ENCODE results near the gene TOM1L2. TPM values are rescaled to one million over a fixed set of nuclear protein-coding genes. Genes with fewer than 3 reads are reported as not detected.
"Not testable (repeated sequence)": the region's sequence is repeated elsewhere in the genome, so short reads cannot be mapped to it uniquely, and the experiment has no call there.

TOM1L2 gene
- total and polyA plus RNA-seq, 2 donors: 33.0 to 58.7 TPM

DNA sequence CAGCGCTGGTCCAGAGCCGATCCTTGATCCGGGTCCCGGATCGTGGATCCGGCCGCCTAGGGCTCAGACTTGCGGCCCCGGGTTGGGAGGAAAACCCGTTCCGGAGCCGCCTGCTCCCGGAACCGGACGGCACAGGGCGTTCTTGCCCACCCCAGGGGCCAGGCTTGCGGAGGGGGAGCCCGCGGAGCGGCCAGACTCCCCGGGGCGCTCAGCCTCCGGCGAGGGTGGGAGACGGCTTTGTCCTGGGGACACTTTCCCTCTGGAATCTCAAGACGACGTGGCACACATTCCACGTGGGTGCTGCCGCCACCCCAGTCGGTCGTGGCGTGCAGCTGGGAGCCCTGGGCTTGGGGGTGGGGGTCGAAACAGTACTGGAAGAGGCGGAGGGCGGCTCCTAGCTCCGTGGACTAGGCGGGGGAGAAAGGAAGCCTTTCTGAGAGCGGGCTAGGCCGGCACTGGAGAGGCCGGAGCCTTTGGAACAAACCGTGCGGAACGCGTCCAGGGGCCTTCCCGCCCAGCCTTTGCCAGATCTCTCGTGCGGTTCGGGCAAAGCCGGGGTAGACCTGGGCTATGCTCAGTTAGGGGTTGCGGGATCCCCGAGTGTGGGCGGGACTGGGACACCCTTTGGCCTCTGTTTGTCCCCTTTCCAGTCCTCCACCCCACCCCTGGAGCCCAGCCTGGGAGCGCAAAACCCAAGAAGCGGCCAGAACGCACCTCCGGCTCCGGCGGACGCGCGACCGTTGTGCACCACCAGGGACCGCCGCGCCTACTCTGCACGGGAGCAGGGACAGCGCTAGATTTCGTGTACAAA is 161.9 kb downstream of the TOM1L2 start:
- WGBS: 37% methylated on average over 68 of the region's 68 CpGs
- H3K36me3 ChIP-seq (ENCODE audit: insufficient read depth): peaks cover 9% of the 10 kb centered on the region
- H3K4me3 ChIP-seq (ENCODE audit: low read depth, low read length): peak overlapping the region; percentile 14
- H3K4me1 ChIP-seq (ENCODE audit: insufficient read depth): no peaks in the 10 kb centered on the region
- H3K27ac ChIP-seq (ENCODE audit: low read depth): no peak overlapping the region
- no peak for DNase-seq (ENCODE audit: extremely low spot score)

DNA sequence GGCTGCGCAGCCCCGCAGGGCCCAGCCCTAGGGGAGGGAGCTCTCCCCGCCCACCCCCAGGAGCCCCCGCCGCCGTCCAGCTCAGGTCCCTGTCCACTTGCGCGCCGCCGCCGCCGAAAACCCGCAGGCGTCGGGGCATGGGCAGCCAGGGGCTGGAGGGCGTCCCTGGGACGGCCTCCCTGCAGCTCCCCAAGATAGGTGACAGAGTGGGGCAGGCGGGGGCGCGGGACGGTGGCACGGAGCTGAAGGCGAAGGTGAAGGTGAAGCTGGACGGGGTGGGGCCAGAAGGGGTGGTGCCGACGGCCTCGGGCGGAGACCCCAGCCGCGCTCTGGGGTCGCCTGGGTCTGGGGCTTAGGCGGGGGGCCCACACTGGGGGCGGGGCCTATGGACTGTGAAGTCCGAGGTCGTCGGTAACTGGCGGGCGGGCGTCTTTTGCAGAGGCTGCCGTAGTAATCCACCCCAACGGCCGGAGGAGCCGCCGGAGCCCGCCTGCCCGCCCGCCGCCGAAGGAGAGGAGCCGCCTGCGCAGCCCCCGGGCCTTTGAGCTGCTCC is 162.6 kb downstream of the TOM1L2 start:
- Histone ChIP-seq H3K27ac (ENCODE audit: low read depth) (peak overlapping the region; percentile 18), H3K4me3 (ENCODE audit: low read depth, low read length) (peak overlapping the region; percentile 14), H3K36me3 (ENCODE audit: insufficient read depth) (peaks cover 6% of the 10 kb centered on the region), H3K4me1 (ENCODE audit: insufficient read depth) (no peaks in the 10 kb centered on the region)
- no peak for DNase-seq (ENCODE audit: extremely low spot score)
- 53% methylated on average over 52 of the region's 52 CpGs for WGBS

DNA sequence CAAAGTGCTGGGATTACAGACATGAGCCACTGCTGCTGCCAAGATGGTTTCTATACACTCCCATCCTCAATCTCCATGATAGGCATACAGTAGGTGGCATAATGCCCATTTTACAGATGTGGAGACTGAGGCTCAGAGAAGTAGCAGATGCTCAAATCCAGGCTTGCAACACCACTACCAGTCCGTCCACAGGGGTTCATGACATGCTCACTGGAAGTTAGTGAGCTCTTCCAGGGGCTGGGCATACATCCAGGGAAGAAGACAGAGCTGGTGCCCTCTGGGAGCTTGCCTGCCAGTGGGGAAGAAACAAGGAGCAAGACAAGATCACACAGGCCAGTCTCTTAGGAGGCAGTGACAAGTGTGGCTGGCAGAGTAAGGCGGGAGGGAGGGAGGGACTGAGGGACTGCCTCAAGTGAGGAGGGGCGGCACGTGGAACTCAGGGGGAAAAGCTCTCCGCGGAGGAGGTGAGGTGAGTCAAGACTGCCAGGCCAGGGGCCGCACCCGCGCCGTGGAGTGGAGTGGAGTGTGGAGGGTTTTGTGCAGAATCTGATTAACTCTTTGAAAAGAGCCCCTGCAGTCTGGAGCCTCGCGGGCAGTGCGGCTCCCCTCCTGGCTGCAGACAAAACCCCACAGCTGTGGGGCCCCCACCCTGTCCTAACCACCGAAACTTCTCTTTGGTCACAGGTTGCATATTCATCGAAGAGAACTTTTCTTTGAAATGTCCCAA is 163.3 kb downstream of the TOM1L2 start:
- Histone ChIP-seq H3K4me1 (ENCODE audit: insufficient read depth) (no peaks in the 10 kb centered on the region), H3K4me3 (ENCODE audit: low read depth, low read length) (no peak overlapping the region), H3K27ac (ENCODE audit: low read depth) (no peak overlapping the region), H3K36me3 (ENCODE audit: insufficient read depth) (peaks cover 6% of the 10 kb centered on the region)
- WGBS: 66% methylated on average over 15 of the region's 15 CpGs
- no peak for DNase-seq (ENCODE audit: extremely low spot score)

DNA sequence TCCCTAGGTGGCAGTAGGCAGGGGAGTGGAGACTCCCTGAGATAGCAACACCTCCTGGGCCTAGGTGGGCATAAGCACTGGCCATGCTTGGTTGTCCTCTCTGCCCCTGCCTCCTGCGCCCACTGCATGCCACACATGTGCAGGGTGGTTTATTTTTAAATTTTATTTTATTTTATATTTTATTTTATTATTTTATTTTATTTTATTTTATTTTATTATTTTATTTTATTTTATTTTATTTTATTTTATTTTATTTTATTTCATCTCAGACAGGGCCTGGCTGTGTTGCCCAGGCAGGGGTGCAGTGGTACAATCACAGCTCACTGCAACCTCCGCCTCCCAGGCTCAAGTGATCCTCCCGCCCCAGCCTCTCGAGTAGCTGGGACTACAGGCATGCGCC is 164.0 kb downstream of the TOM1L2 start:
- 97% methylated on average over 5 of the region's 5 CpGs for WGBS
- H3K27ac ChIP-seq (ENCODE audit: low read depth); H3K4me3 ChIP-seq (ENCODE audit: low read depth, low read length); H3K36me3 ChIP-seq (ENCODE audit: insufficient read depth); H3K4me1 ChIP-seq (ENCODE audit: insufficient read depth); DNase-seq (ENCODE audit: extremely low spot score): not testable (repeated sequence)

DNA sequence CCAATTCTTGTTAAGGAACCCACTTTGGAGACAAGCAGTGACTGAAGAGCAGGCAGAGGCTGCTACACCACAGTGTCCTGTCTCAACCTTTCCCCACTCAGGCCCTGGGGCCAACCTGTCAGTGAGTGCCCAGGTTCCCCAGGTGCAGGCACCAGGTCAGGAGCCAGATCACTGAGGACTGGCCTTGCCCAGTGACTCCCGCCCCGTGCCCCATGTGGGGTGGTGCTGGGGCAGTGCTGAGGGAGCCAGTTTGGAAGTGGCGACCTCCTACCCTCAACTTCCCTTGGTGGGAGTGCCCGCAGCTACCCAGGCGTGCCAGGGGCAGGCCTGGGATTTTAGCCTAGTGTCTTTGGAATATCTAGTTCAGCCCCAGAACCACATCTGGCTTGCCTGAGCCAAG is 164.8 kb downstream of the TOM1L2 start:
- Histone ChIP-seq H3K27ac (ENCODE audit: low read depth) (no peak overlapping the region), H3K4me1 (ENCODE audit: insufficient read depth) (no peaks in the 10 kb centered on the region)
- WGBS: 93% methylated on average over 5 of the region's 5 CpGs

DNA sequence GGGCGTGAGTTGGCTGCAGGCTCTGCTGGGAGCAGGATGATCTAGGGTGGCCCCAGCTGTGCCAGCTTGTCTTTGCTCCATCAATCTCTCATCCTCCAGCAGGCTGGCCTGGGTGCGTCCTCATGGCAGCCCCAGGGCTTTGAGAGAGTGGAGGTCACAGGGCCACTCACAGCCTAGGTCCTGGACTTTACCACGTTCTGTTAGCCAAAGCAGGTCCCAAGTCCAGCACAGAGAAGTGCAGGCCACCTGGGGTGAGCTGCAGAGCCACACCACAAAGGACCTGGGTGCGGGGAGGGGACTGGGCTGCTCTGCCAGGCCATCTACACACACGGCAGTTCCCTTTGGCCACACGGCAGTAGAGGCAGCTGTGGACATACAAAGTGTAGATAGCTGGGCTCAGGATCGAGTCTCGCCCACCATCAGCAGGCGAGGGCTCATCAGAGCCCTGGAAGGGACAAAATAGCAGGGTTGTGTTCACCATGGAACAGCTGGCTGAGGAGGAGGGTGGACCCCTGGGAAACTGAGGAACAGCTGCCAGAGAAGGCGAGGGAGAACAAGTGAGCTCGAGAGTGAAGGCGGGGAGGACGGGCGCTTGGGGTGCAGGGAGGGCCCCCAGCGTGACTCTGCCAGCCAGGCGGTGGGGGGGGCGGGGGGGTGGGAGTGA is 165.5 kb downstream of the TOM1L2 start:
- Histone ChIP-seq H3K4me3 (ENCODE audit: low read depth, low read length) (no peak overlapping the region), H3K27ac (ENCODE audit: low read depth) (no peak overlapping the region), H3K36me3 (ENCODE audit: insufficient read depth) (peaks cover 4% of the 10 kb centered on the region), H3K4me1 (ENCODE audit: insufficient read depth) (no peaks in the 10 kb centered on the region)
- DNase-seq (ENCODE audit: extremely low spot score): no peak
- 88% methylated on average over 17 of the region's 17 CpGs for WGBS

More for the DNA sequence above, 164.8 kb downstream of the TOM1L2 start:
- H3K4me3 ChIP-seq (ENCODE audit: low read depth, low read length): no peak overlapping the region
- peaks cover 4% of the 10 kb centered on the region for H3K36me3 ChIP-seq (ENCODE audit: insufficient read depth)
- no peak for DNase-seq (ENCODE audit: extremely low spot score)

DNA sequence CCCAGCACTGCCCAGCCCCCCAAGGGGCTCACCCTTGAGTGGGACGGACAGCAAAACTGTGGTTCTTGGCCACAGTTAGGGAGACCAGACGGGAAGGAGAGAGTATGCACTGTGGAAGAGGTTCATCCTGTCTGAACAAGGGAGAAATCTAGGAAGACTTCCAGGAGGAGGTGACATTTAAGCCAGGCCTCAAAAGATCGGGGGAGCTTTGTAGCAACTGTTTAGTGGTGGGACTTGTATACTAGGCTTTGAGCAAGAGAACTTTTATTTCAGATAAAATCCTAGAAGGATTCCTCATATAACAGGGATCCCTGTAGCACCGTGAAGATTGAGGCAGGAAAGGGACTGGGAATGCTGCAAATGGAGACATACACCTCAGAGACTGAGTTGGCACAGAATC is 166.2 kb downstream of the TOM1L2 start:
- Histone ChIP-seq H3K27ac (ENCODE audit: low read depth) (no peak overlapping the region), H3K36me3 (ENCODE audit: insufficient read depth) (peaks cover 4% of the 10 kb centered on the region), H3K4me3 (ENCODE audit: low read depth, low read length) (no peak overlapping the region), H3K4me1 (ENCODE audit: insufficient read depth) (no peaks in the 10 kb centered on the region)
- 92% methylated on average over 4 of the region's 4 CpGs for WGBS
- DNase-seq (ENCODE audit: extremely low spot score): no peak

DNA sequence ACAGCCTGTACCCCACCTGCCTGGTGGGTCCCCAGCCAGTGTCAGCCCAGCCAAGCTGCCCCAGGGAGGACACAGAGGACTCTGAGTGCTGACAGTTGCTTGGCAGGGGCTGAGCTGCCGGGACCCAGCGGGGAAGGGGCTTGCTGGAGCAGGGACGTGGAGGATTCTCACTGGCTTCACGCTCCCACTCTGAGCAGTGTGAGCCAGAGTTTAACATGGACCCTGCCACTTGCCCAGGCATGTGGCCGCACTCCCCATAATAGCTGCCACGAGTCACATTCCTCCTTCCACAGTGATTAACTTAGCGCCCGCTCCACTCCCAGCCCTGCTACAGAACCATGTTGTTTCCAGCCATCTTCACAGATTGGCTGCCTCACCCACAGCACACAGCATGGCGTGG is 166.6 kb downstream of the TOM1L2 start:
- H3K4me1 ChIP-seq (ENCODE audit: insufficient read depth): no peaks in the 10 kb centered on the region
- peaks cover 4% of the 10 kb centered on the region for H3K36me3 ChIP-seq (ENCODE audit: insufficient read depth)
- H3K27ac ChIP-seq (ENCODE audit: low read depth): no peak overlapping the region
- WGBS: 76% methylated on average over 9 of the region's 9 CpGs
- H3K4me3 ChIP-seq (ENCODE audit: low read depth, low read length): no peak overlapping the region
- DNase-seq (ENCODE audit: extremely low spot score): no peak

DNA sequence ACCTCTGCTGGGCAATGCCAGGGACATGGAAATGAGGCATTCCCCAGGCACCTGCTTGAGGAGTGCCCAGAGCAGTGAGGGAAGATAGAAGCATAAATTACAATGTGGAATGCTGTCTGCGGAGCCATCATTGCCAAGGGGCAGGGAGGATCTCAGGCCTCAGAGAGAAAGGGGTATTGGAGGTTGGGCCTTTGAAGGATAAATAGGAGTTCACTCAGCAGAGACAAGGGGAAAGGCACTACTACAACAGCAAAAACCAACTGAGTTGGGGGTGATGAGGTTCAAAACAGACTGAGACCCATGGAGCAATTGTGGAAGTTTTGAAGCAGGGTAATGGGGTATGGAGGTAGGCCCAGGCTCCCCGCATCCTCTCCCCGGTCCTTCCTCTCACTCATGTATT is 168.2 kb downstream of the TOM1L2 start:
- DNase-seq (ENCODE audit: extremely low spot score): no peak
- Histone ChIP-seq H3K27ac (ENCODE audit: low read depth) (no peak overlapping the region), H3K4me3 (ENCODE audit: low read depth, low read length) (no peak overlapping the region), H3K4me1 (ENCODE audit: insufficient read depth) (no peaks in the 10 kb centered on the region), H3K36me3 (ENCODE audit: insufficient read depth) (peaks cover 4% of the 10 kb centered on the region)
- 99% methylated on average over 3 of the region's 3 CpGs for WGBS

DNA sequence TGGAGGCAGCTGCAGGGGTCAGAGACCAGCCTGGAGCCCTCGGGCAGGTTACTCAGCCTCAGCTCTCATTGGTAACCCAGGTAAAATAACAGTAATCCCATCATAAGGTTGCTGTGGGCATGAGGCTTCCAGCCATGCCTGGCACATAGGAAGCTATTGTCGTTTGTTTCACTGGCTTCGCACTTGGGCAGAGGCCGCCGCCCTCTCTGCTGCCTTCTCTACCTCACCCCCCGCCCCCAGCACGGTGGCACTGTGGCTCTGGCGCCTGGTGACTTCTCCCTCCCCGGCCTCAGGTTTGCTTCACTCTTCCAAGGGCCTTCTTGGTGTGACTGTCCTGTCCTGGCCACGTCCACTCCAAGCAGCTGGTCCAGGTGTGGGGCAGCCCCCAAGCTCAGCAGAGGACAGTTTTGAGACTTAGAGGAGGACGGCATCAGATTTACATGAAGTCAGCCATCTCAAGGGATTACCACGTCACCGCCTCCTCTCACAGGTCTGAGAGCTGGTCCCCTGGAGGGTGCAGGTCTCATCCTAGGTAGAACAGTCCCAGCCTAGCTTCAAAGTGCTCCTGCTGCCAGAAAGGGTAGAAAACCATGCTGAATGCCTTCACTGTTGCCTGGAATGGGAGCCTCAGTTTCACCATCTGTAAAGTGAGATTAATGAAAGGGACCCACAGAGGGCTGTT is 170.3 kb downstream of the TOM1L2 start:
- peaks cover 4% of the 10 kb centered on the region for H3K36me3 ChIP-seq (ENCODE audit: insufficient read depth)
- no peak for DNase-seq (ENCODE audit: extremely low spot score)
- no peaks in the 10 kb centered on the region for H3K4me1 ChIP-seq (ENCODE audit: insufficient read depth)
- H3K27ac ChIP-seq (ENCODE audit: low read depth): no peak overlapping the region
- no peak overlapping the region for H3K4me3 ChIP-seq (ENCODE audit: low read depth, low read length)
- 90% methylated on average over 13 of the region's 13 CpGs for WGBS

DNA sequence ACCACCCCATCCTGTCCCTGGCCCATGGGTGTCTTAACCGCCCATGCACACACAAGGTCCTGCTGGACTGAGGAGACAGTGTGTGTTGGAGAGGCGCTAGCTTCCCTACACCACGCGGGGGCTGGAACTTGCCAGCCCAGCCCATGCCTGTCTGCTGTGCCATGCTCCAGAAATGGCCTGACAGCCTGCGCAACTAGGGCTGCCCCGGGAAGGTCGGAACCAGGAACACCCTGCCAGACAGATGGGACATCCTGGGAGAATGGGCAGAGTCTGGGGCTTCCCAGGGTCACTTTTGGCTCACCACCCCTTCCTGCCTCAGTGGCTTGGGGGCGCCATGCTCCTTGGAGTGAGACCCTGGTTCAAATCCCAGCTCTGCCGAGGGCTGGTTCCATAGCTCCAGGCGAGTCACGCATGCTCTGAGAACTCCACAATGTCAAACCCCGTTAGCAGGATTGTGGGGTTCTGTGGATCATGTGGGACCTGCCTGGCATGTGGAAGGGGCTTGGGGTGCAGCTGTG is 171.6 kb downstream of the TOM1L2 start:
- no peak overlapping the region for H3K4me3 ChIP-seq (ENCODE audit: low read depth, low read length)
- DNase-seq (ENCODE audit: extremely low spot score): no peak
- no peak overlapping the region for H3K27ac ChIP-seq (ENCODE audit: low read depth)
- no peaks in the 10 kb centered on the region for H3K4me1 ChIP-seq (ENCODE audit: insufficient read depth)
- H3K36me3 ChIP-seq (ENCODE audit: insufficient read depth): no peaks in the 10 kb centered on the region
- WGBS: 89% methylated on average over 12 of the region's 12 CpGs

DNA sequence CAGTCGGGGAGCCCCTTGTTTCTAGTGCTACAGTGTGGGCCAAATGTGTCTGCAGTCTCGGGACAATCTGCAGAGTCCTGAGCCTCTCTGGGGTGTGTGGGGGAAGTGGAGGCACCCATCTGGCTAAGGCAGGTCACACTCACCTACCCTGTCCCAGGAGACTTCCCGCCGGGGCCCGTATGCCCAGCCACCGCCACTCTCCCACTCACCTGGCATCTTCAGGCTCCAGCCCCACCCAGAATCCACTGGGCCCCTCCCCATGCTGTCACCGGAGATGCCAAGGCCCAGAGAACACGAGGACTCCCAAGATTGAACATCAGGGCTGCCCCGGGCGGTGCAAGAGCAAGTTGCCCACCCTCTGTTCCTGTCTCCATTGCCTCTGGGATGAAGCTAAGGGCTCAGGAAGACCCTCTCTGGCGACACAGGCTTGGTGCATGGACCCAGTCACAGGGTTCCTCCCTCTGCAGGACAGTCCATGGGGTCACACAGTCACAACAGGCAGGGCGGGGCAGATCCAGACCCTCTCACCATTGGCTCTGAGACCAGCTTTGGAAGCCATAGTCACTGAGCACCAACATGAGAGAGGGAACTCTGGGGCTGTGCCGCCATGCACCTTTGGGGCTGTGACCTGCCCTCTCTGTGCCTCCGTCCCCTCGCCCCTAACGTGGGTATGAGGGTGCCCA is 173.5 kb downstream of the TOM1L2 start:
- Histone ChIP-seq H3K4me3 (ENCODE audit: low read depth, low read length) (no peak overlapping the region), H3K4me1 (ENCODE audit: insufficient read depth) (no peaks in the 10 kb centered on the region), H3K36me3 (ENCODE audit: insufficient read depth) (no peaks in the 10 kb centered on the region), H3K27ac (ENCODE audit: low read depth) (no peak overlapping the region)
- 86% methylated on average over 16 of the region's 16 CpGs for WGBS
- no peak for DNase-seq (ENCODE audit: extremely low spot score)
